Bronchial epithelial cell (primary cell): ENCODE data around the gene MLEC. TPM values are rescaled to one million over a fixed set of nuclear protein-coding genes. Genes with fewer than 3 reads are reported as not detected.

Source experiments
- DNase-seq: peaks from one replicate; pipeline ENCODE4 v3.0.0-alpha.2; 2010; ENCODE audit warnings: low read depth
- FAIRE-seq: peaks from 2 replicates; lab custom pipeline; 2011; peaks lifted over from hg19 to GRCh38; lab: Jason Lieb, UNC
- H3K27me3 ChIP-seq: 2 replicates; pipeline ENCODE4 v1.5.1; 2011; ENCODE audit warnings: low read length; ENCODE audit not compliant: control insufficient read depth, insufficient read depth
- H3K36me3 ChIP-seq: 2 replicates; pipeline ENCODE4 v1.5.1; 2011; ENCODE audit warnings: low read length; ENCODE audit not compliant: control insufficient read depth, insufficient read depth
- H3K4me3 ChIP-seq: 2 replicates; pipeline ENCODE4 v1.5.1; 2011; ENCODE audit warnings: mild to moderate bottlenecking, low read depth, low read length, control low read depth
- CTCF ChIP-seq: IDR thresholded peaks from 2 replicates; pipeline ENCODE4 v1.5.1; 2011; ENCODE audit warnings: mild to moderate bottlenecking, moderate library complexity, low read length, control low read depth, inconsistent platforms; ENCODE audit not compliant: insufficient read depth, severe bottlenecking
- total RNA-seq: library from RNA; depleted of rRNA; stranded (reverse); fragments of >200 nt; gene quantifications from 2 replicates; pipeline ENCODE4 v1.2.1, GENCODE V29; 2014

The MLEC gene
- total RNA-seq, 1 donor from 2014 or later, result 61.9 TPM

DNA sequence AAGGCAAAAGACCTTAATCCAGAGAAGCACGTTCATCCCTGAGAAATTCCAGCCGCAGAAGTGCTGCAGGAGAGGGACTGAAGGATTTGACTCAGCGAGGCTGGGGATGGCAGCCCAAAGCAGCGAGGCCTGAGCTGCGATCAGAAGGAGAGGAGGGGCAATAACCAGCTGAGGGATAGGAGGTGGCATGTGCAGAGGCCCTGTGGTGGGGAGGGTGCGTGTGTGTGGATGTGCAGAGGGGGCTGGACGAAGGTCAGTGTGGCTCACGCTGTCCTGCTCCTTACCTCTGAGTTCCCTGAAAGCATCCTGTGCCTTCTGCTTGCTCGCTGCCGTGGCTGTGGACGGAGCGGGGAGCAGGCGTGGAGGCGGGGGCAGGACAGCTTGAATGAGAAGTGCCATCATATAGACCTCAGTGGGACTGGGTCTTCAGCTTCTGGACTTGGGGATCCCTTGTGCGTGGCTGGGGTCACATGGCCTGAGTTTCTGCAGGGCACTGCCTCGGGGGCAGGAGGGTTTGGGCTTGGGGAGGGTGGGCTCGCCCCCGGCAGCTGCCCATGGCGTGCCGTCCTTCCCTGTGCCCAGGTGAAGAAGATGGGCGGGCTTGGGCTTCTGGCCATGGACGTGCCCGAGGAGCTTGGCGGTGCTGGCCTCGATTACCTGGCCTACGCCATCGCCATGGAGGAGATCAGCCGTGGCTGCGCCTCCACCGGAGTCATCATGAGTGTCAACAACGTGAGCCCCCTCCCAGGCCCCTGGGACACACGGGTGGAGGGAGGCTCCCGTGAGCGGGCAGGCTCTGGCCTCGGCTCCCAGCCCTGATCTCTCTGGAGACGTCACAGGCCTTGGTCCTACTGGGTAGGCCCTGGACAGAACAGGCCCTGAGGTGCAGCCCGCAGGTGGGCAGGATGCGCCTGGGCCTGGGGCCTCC lies 49.7 kb downstream of the MLEC start:
- no peaks in the 10 kb centered on the region for H3K36me3 ChIP-seq
- no peaks in the 10 kb centered on the region for H3K27me3 ChIP-seq
- DNase-seq (no peak), FAIRE-seq (no peak)
- no peak for TF ChIP-seq CTCF
- no peak overlapping the region for H3K4me3 ChIP-seq

GRCh38 chr12:120737557-120738251 lies 50.8 kb downstream of the MLEC start:
- Histone ChIP-seq H3K4me3 (no peak overlapping the region), H3K27me3 (no peaks in the 10 kb centered on the region), H3K36me3 (no peaks in the 10 kb centered on the region)
- FAIRE-seq, result no peak
- no peak for DNase-seq
- peak; percentile 20 for TF ChIP-seq CTCF

DNA sequence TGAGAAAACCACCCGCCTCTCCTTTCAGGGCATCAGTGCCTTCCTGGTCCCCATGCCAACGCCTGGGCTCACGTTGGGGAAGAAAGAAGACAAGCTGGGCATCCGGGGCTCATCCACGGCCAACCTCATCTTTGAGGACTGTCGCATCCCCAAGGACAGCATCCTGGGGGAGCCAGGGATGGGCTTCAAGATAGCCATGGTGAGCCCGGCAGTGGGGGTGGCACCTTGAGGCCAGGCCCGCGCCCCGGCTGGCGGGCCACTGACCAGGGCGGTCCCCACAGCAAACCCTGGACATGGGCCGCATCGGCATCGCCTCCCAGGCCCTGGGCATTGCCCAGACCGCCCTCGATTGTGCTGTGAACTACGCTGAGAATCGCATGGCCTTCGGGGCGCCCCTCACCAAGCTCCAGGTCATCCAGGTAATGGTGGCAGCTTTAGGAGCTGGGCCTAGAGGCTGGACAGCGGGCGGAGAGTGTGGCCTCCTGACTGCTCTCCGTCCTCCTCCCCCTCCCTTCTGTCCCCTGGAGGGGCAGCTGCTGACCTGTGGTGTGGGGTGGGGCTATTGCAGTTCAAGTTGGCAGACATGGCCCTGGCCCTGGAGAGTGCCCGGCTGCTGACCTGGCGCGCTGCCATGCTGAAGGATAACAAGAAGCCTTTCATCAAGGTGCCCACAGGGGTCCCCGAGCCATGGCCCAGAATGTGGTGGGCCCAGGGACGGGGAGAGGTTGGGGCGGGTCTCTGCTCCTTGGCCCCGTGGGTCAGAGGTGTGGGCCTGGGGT lies 51.5 kb downstream of the MLEC start:
- no peak overlapping the region for H3K4me3 ChIP-seq
- TF ChIP-seq CTCF, result no peak
- FAIRE-seq, result no peak
- no peak for DNase-seq
- H3K36me3 ChIP-seq, result no peaks in the 10 kb centered on the region
- no peaks in the 10 kb centered on the region for H3K27me3 ChIP-seq

DNA sequence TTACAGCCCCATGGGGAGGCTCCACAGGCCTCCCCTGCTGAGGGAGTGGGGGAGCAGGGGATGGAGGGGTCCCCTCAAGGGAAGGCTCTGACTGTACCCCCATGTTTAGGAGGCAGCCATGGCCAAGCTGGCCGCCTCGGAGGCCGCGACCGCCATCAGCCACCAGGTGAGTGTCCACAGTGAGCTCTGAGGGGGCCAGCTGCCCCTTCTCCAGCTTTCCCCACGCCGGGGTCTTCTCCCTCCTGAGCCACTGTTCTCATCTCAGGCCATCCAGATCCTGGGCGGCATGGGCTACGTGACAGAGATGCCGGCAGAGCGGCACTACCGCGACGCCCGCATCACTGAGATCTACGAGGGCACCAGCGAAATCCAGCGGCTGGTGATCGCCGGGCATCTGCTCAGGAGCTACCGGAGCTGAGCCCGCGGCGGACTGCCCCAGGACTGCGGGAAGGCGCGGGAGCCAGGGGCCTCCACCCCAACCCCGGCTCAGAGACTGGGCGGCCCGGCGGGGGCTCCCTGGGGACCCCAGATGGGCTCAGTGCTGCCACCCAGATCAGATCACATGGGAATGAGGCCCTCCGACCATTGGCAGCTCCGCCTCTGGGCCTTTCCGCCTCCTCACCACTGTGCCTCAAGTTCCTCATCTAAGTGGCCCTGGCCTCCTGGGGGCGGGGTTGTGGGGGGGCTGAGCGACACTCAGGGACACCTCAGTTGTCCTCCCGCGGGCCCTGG lies 52.2 kb downstream of the MLEC start:
- H3K36me3 ChIP-seq, result no peaks in the 10 kb centered on the region
- TF ChIP-seq CTCF, result no peak
- DNase-seq (no peak), FAIRE-seq (no peak)
- H3K27me3 ChIP-seq, result no peaks in the 10 kb centered on the region
- H3K4me3 ChIP-seq, result no peak overlapping the region
